Osteoblast (primary cell): ENCODE results near the gene FGD5. TPM values are rescaled to one million over a fixed set of nuclear protein-coding genes. Genes with fewer than 3 reads are reported as not detected.

Experiments used
- DNase-seq: peaks from one replicate; pipeline ENCODE4 v3.0.0; 2011; ENCODE audit warnings: low spot score, mixed read lengths; ENCODE audit not compliant: insufficient read length; ENCODE audit errors: missing footprints
- H2AFZ ChIP-seq: 2 replicates; pipeline ENCODE4 v1.6.0; 2011; ENCODE audit warnings: mild to moderate bottlenecking, low read length
- H3K27ac ChIP-seq: 2 replicates; pipeline ENCODE4 v1.5.1; 2011; ENCODE audit warnings: mild to moderate bottlenecking, low read depth, low read length, moderate library complexity
- H3K27me3 ChIP-seq: 2 replicates; pipeline ENCODE4 v1.6.0; 2012; ENCODE audit warnings: mild to moderate bottlenecking, control low read depth, inconsistent platforms, low read length, moderate library complexity; ENCODE audit not compliant: insufficient read depth
- H3K36me3 ChIP-seq: 2 replicates; pipeline ENCODE4 v1.5.1; 2011; ENCODE audit warnings: mild to moderate bottlenecking, low read length, control low read depth, moderate library complexity; ENCODE audit not compliant: insufficient read depth
- H3K4me1 ChIP-seq: 2 replicates; pipeline ENCODE4 v1.5.1; 2011; ENCODE audit warnings: mild to moderate bottlenecking, low read length, control low read depth, moderate library complexity; ENCODE audit not compliant: insufficient read depth
- H3K4me2 ChIP-seq: 2 replicates; pipeline ENCODE4 v1.6.0; 2011; ENCODE audit warnings: mild to moderate bottlenecking, low read length; ENCODE audit not compliant: insufficient read depth
- H3K4me3 ChIP-seq: fragments of 200-600 bp; sonication (generic); 3 replicates; pipeline ENCODE4 v1.5.1; 2012; ENCODE audit warnings: mild to moderate bottlenecking, low read length, inconsistent platforms; ENCODE audit not compliant: insufficient read depth
- H3K79me2 ChIP-seq: 2 replicates; pipeline ENCODE4 v1.6.0; 2012; ENCODE audit warnings: mild to moderate bottlenecking, low read length, control low read depth, inconsistent platforms; ENCODE audit not compliant: insufficient read depth
- H3K9me3 ChIP-seq: 2 replicates; pipeline ENCODE4 v1.5.1; 2011; ENCODE audit warnings: low read depth, low read length, control low read depth
- H4K20me1 ChIP-seq: 2 replicates; pipeline ENCODE4 v1.6.0; 2012; ENCODE audit warnings: mild to moderate bottlenecking, low read length, control low read depth; ENCODE audit not compliant: insufficient read depth
- CTCF ChIP-seq: IDR thresholded peaks from 2 replicates; pipeline ENCODE4 v1.5.1; 2011; ENCODE audit warnings: mild to moderate bottlenecking, low read depth, low read length, moderate library complexity; ENCODE audit errors: extremely low read depth
- total RNA-seq: library from RNA; depleted of rRNA; stranded (reverse); fragments of >200 nt; gene quantifications from 2 replicates; pipeline ENCODE4 v1.2.3, GENCODE V29; 2012

FGD5 gene
- total RNA-seq, 1 donor: under 0.01 TPM

- H3K4me3 ChIP-seq: no peak overlapping the region
- no peaks in the 10 kb centered on the region for H3K4me1 ChIP-seq
- no peaks in the 10 kb centered on the region for H3K36me3 ChIP-seq
- DNase-seq: no peak
- H2AFZ ChIP-seq: no peak overlapping the region
- H4K20me1 ChIP-seq: no peaks in the 10 kb centered on the region
- H3K27ac ChIP-seq: no peak overlapping the region
- no peaks in the 10 kb centered on the region for H3K9me3 ChIP-seq
- no peaks in the 10 kb centered on the region for H3K79me2 ChIP-seq
- H3K27me3 ChIP-seq: peaks cover 37% of the 10 kb centered on the region
- TF ChIP-seq CTCF: no peak
- H3K4me2 ChIP-seq: no peak overlapping the region
Measured at GRCh38 chr3:14812196-14812790, 6.5 kb upstream of the FGD5 start.

GRCh38 chr3:14814411-14814871, 4.3 kb upstream of the FGD5 start:
- TF ChIP-seq CTCF: no peak
- Histone ChIP-seq H3K4me2 (no peak overlapping the region), H2AFZ (no peak overlapping the region), H3K27ac (no peak overlapping the region), H3K79me2 (no peaks in the 10 kb centered on the region), H3K36me3 (no peaks in the 10 kb centered on the region), H3K9me3 (no peaks in the 10 kb centered on the region), H3K4me3 (no peak overlapping the region), H4K20me1 (no peaks in the 10 kb centered on the region), H3K27me3 (peaks cover 32% of the 10 kb centered on the region), H3K4me1 (no peaks in the 10 kb centered on the region)
- no peak for DNase-seq

- H4K20me1 ChIP-seq: no peaks in the 10 kb centered on the region
- H2AFZ ChIP-seq: no peak overlapping the region
- no peak for DNase-seq
- peaks cover 18% of the 10 kb centered on the region for H3K27me3 ChIP-seq
- TF ChIP-seq CTCF: no peak
- H3K9me3 ChIP-seq: no peaks in the 10 kb centered on the region
- H3K79me2 ChIP-seq: no peaks in the 10 kb centered on the region
- H3K4me2 ChIP-seq: no peak overlapping the region
- H3K4me1 ChIP-seq: no peaks in the 10 kb centered on the region
- no peaks in the 10 kb centered on the region for H3K36me3 ChIP-seq
- H3K27ac ChIP-seq: no peak overlapping the region
- no peak overlapping the region for H3K4me3 ChIP-seq
Measured at GRCh38 chr3:14816359-14816758, 2.4 kb upstream of the FGD5 start.

- no peaks in the 10 kb centered on the region for H3K9me3 ChIP-seq
- H3K4me2 ChIP-seq: no peak overlapping the region
- H3K4me1 ChIP-seq: no peaks in the 10 kb centered on the region
- H2AFZ ChIP-seq: no peak overlapping the region
- H3K27ac ChIP-seq: no peak overlapping the region
- H3K27me3 ChIP-seq: peaks cover 6% of the 10 kb centered on the region
- no peaks in the 10 kb centered on the region for H3K79me2 ChIP-seq
- no peaks in the 10 kb centered on the region for H4K20me1 ChIP-seq
- no peak for DNase-seq
- H3K36me3 ChIP-seq: no peaks in the 10 kb centered on the region
- no peak overlapping the region for H3K4me3 ChIP-seq
- TF ChIP-seq CTCF: no peak
Measured at GRCh38 chr3:14819671-14820070, 909 bp downstream of the FGD5 start.
